NCI-H187 (cell line): Measurements from ENCODE around the gene DNAH9.

ENCODE experiments used
- DNase-seq, 2 experiments: peaks; one replicate each; lab custom pipeline; 2025; lab: John Stamatoyannopoulos, UW

DNAH9 gene

DNA sequence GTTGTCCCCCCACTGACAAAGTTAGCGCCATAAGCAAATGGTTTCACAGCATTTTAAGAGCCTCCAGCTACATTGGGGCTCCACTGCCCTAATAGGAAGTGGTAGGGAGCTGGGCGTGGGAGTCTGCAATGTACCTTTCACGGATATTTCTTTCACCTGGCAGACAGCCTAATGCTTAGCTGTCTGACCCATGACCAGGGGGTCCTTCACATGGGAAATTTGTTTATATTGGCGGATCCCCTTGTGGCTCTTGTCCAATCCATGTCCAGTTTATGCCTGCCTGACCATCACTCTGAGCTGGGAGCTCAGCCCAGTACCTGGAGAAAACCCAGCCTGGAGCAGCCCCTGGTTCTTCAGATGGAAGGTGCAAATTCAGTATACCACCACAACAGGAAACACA lies 254.0 kb downstream of the DNAH9 start:
- DNase-seq = no peak

- no peak for DNase-seq
Measured at GRCh38 chr17:11852912-11853311, 254.6 kb downstream of the DNAH9 start.

GRCh38 chr17:11853321-11854151 lies 255.3 kb downstream of the DNAH9 start:
- DNase-seq = no peak

GRCh38 chr17:11855306-11855705 lies 257.0 kb downstream of the DNAH9 start:
- DNase-seq = no peak

DNA sequence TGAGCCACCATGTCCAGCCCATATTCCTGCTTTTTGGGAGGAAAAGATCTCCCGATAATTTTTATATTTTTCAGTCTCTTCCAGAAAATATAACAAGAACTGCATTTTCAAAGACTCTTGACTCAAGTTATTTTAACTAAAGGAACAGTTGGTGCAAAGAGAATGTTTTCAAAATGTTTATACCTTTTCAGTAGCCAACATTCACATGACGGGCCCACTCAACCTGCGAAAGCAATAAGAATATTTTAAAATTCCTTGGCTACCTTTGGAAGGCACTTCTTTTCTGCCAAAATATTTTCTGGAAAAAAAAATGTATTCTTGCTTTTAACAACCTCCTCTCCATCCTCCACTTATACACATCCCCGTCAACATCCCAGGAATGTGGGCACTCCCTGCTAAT lies 258.7 kb downstream of the DNAH9 start:
- DNase-seq = no peak

GRCh38 chr17:11869680-11870394 lies 271.6 kb downstream of the DNAH9 start:
- DNase-seq = no peak

DNA sequence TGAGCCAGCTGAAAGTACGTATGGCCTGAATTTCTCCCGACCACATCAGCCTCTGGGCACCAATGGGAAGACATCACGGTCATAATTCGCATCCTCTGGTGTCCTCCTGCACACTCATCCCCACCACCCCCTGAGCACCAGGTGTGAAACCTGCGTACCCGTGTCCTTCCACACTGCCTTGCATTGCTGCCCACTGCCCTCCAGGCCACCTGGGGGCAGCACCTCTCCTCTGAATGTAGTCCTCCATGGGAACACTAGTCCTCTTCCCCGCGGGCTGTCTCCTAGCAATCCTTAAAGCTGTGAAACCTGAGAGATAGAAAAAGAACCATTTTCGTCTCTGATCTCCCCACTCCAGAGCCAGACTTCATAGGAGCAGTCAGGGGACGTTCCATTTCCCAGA lies 273.5 kb downstream of the DNAH9 start:
- DNase-seq = no peak

- DNase-seq = no peak
Measured at GRCh38 chr17:11874756-11875155, 276.5 kb downstream of the DNAH9 start.

DNA sequence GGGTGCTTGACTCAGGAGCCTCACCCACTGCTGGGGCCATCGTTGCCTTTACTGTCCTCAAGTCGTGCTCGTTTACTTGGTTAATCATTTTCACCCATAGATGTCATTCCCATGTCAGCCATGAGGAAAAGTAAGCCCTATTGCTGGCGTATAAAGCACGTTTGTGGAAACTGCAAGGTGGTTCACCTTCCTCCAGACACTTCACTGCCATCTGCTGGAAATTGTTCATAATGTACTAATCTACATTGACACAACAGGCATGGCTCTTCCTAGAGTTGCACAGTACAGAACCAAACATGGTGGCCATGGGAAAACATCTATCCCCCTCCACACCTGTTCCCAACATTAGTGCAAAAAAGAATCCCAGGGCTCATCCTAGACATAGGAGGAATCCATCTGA lies 282.4 kb downstream of the DNAH9 start:
- no peak for DNase-seq

DNA sequence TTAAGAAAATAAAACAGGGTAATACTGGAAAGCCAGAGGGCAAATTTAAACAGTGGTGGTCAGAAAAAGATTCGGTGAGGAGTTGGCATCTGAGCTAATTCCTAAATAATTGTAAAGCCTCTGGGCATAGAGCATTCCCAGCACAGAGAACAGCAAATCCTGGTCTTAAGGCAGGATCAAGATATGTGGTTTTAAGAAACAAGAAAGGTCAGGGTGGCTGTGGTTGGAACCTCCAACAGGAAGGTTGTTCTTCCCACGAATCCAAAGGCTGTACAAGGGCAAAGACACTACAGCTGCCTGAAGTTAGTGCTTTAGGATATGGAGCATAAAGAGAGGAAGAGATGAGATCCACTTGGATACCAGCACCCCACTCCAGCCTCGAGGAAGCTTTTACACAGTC lies 284.4 kb downstream of the DNAH9 start:
- no peak for DNase-seq

- DNase-seq = no peak
Measured at GRCh38 chr17:11885051-11885450, 286.8 kb downstream of the DNAH9 start.

- DNase-seq = no peak
Measured at GRCh38 chr17:11889266-11889665, 291.0 kb downstream of the DNAH9 start.

- DNase-seq = no peak
Measured at GRCh38 chr17:11893862-11894261, 295.6 kb downstream of the DNAH9 start.

DNA sequence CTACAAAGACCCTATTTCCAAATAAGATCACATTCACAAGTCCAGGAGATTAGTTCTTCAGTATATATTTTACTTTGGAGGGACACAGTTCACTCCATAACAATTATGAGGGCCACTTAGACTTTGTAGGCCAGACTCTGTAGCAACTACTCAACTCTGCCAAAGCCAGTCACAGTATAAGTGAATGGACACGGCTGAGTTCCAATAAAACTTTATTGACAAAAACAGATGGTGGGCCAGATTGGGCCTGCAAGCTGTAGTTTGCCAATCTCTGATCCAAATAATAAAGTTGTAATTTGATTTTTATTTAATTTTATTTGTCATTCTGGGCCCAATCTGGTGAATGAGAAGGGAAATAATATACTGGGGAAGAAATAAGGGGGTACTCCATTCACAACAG lies 297.9 kb downstream of the DNAH9 start:
- DNase-seq = no peak

DNA sequence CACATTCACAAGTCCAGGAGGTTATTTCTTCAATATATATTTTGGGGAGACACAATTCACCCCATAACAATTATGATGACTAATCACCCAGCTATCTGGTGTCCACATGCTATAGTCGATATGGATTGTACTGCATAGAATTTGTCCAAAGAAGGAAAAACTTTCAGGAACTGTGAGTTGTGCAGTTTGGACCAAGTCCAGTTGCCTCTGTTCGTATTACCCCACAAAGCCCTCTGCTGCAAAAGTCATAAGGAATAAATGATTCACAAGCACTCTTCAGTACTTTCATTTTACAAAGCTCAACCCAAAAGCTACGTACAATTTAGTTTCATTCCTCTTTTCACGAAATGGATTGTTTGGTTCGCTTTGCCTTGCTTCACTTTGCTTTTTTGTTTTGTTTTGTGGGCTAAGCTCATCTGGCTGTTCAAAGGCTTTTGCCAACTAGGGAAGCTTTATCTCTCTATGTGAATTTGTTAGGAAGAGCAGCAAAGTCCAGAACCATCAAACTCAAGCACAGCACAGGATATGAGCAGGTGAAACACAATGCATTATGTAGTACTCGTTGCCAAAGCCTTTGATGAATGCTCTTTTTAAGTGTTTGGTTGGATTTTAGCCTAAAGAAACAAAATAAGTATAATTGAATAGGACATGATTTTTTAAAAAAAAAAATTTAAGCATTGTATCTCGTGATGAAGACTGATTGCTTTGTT lies 300.4 kb downstream of the DNAH9 start:
- no peak for DNase-seq

DNA sequence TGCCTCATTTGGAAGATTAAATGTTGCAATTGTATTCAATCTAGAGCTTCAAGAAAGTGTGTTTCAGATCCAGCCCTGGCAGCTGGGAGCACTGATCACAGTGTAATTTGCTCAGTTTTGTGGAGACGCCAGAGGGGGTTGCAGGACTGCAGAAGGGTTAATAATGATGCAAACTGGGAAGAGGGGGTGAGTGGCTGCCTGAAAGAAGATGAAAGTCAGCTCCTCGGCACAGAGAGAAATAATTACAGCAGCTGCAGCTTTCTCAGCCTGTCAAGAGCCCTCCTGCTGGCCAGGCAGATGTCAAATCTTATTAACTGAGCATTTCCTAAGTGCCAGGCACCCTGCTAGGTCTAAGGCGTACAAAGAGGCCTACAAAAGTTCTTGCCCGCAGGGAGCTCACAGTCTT lies 301.3 kb downstream of the DNAH9 start:
- DNase-seq = no peak

DNA sequence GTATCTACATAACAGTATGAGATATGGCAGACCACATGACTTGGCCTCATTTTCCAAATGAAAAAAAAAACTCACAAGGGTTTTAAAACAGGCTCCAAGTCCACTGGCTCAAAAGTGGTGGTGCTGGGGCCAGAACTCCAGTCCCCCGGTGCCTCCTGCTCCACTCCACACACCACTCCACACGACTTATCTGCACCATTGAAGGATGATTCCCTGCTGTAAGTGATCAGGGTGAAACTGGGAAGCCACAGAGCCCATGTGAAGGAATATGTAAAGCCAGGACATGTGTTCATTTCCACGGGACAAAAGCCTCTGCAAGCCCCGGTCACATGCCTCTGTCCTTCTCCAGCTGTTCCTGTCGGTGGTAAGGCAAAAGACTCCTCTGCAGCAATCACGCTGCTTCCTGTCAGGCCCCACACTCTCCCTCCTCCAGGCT lies 301.8 kb downstream of the DNAH9 start:
- no peak for DNase-seq

GRCh38 chr17:11900655-11901054 lies 302.4 kb downstream of the DNAH9 start:
- no peak for DNase-seq

DNA sequence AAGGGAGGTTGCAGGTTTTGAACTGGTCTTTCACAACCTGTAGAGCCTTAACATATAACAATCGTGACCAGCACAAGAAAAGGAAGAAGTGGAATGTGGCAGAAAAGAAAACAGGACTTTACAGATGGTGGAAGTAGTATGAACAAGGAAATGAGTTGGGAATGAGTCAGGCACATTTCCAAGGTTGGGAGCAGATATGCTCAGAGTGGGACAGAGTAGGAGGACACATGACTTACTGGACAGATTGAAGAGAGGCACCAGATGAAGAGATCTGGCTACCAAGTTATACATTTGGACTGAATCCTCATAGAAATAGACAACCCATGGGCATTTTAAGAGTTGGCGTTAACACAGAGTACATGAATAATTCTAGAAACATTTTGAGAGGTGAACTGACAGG lies 303.7 kb downstream of the DNAH9 start:
- no peak for DNase-seq

GRCh38 chr17:11908711-11909146 lies 310.5 kb downstream of the DNAH9 start:
- DNase-seq = no peak

GRCh38 chr17:11909348-11909747 lies 311.1 kb downstream of the DNAH9 start:
- no peak for DNase-seq

- no peak for DNase-seq
Measured at GRCh38 chr17:11916091-11916490, 317.8 kb downstream of the DNAH9 start.

GRCh38 chr17:11917415-11917814 lies 319.1 kb downstream of the DNAH9 start:
- no peak for DNase-seq
